Skin epidermis (tissue), 12 donors: ENCODE measurements around the gene ARRDC3.
"Not testable (repeated sequence)": the region's sequence is repeated elsewhere in the genome, so short reads cannot be mapped to it uniquely, and the experiment has no call there.

Source experiments
- H3K27ac ChIP-seq, 21 experiments: fragments of 200-600 bp; sonication (generic) in 11 of 21; one replicate each; pipeline ENCODE4 v1.5.0; 2020; ENCODE audit warnings: mild to moderate bottlenecking in 3 of 21, inconsistent platforms in 2 of 21, moderate library complexity in 2 of 21
- H3K4me3 ChIP-seq, 7 experiments: fragments of 200-600 bp; sonication (generic) in 2 of 7; one replicate each; pipeline ENCODE4 v1.5.0; 2020; ENCODE audit warnings: inconsistent platforms in 2 of 7, mild to moderate bottlenecking in 2 of 7, moderate library complexity in 1 of 7

The ARRDC3 gene

DNA sequence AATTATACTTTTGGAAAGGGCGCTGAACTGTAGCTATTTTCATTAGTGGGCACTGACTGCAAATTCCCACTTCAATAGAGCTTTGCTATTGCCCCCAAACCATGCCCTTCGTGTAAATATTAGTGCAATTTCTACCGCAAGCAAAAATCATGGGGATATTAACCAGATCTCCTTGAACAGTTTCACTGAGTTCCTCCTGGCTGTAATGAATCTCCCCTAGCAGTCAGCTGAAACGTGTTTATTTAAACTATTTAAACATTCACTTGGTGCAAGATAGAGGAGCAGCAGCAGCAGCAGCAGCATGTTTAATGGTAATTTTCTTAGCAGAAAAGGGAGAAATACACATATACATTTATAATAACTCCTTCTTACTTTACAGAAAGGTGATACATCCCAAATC is 54.4 kb downstream of the ARRDC3 start:
- Histone ChIP-seq H3K27ac (no peak overlapping the region), H3K4me3 (no peak overlapping the region)

DNA sequence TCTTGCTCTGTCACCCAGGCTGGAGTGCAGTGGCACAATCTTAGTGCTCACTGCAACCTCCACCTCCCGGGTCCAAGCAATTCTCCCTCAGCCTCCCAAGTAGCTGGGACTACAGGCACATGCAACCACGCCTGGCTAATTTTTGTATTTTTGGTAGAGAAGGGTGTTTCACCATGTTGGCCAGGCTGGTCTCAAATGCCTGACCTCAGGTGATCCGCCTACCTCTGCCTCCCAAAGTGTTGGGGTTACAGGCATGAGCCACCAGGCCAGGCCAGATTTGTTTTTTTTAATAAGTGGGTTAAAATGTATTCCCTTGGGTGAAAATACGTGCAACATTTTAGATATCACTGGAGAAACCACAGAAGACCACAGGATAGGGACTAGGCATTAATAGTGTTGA is 60.1 kb downstream of the ARRDC3 start:
- H3K4me3 ChIP-seq = not testable (repeated sequence)

GRCh38 chr5:91319667-91320066 is 63.5 kb downstream of the ARRDC3 start:
- H3K4me3 ChIP-seq = no peak overlapping the region
- H3K27ac ChIP-seq = no peak overlapping the region

More for the DNA sequence above, 60.1 kb downstream of the ARRDC3 start:
- not testable (repeated sequence) for H3K27ac ChIP-seq

DNA sequence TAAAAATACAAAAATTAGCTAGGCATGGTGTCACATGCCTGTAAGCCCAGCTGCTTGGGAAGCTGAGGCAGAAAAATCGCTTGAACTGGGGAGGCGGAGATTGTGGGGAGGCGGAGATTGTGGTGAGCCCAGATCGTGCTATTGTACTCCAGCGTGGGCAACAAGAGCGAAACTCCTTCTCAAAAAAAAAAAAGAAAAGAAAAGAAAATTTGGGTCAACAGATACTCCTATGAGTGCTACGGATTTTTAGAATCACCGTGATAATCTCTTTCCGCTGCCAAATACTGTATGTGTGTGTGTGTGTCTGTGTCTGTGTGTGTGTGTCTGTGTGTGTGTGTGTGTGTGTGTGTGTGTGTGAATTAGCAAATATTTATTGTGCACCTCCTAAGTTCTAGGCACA is 64.4 kb downstream of the ARRDC3 start:
- Histone ChIP-seq H3K4me3 (no peak overlapping the region), H3K27ac (no peak overlapping the region)
